HepG2 (cell line): Measurements from ENCODE around the gene FGD4. TPM values are rescaled to one million over a fixed set of nuclear protein-coding genes. Genes with fewer than 3 reads are reported as not detected.

Source experiments
- AGO1 ChIP-seq: fragments of 200-400 bp; formaldehyde crosslinking; IDR thresholded peaks from 2 replicates; pipeline ENCODE4 v1.6.1; 2017; ENCODE audit warnings: mild to moderate bottlenecking, low read depth, low read length, moderate library complexity; ENCODE audit not compliant: poor library complexity, severe bottlenecking
- ATF1 ChIP-seq: IDR thresholded peaks from 2 replicates; pipeline ENCODE4 v1.6.1; 2016; ENCODE audit warnings: mild to moderate bottlenecking, control low read depth
- BCL6 ChIP-seq: IDR thresholded peaks from 2 replicates; pipeline ENCODE4 v1.6.1; 2016; ENCODE audit warnings: missing genetic modification reagents, missing compliant biosample characterization
- HNF4A ChIP-seq: sonication (generic); formaldehyde crosslinking; IDR thresholded peaks from 2 replicates; pipeline ENCODE4 v1.4.0; 2020; ENCODE audit warnings: missing genetic modification reagents
- MED1 ChIP-seq: sonication (generic); formaldehyde crosslinking; IDR thresholded peaks from 2 replicates; pipeline ENCODE4 v1.4.0; 2020; ENCODE audit warnings: missing genetic modification reagents
- MIER2 ChIP-seq: IDR thresholded peaks from 2 replicates; pipeline ENCODE4 v1.6.1; 2016; ENCODE audit warnings: missing biosample characterization, missing genetic modification reagents
- MIXL1 ChIP-seq: IDR thresholded peaks from 2 replicates; pipeline ENCODE4 v1.6.1; 2016
- MLLT10 ChIP-seq: sonication (generic); formaldehyde crosslinking; IDR thresholded peaks from 2 replicates; pipeline ENCODE4 v1.4.0; 2020; ENCODE audit warnings: missing genetic modification reagents
- NR2F6 ChIP-seq, 2 experiments: IDR thresholded peaks; 2 replicates each; pipeline ENCODE4 v1.6.1; 2016; ENCODE audit warnings: antibody characterized with exemption in 1 of 2, mild to moderate bottlenecking in 1 of 2
- PAX8 ChIP-seq: sonication (generic); formaldehyde crosslinking; IDR thresholded peaks from 2 replicates; pipeline ENCODE4 v1.8.0; 2022; ENCODE audit warnings: mild to moderate bottlenecking, missing genetic modification reagents, borderline replicate concordance
- PHF5A ChIP-seq: IDR thresholded peaks from one replicate; pipeline ENCODE4 v1.6.1; 2018; ENCODE audit warnings: low read depth, missing genetic modification reagents; ENCODE audit not compliant: unreplicated experiment
- SMAD9 ChIP-seq: sonication (generic); formaldehyde crosslinking; IDR thresholded peaks from 2 replicates; pipeline ENCODE4 v1.5.1; 2020; ENCODE audit warnings: mild to moderate bottlenecking, missing genetic modification reagents
- STAG1 ChIP-seq: sonication (generic); formaldehyde crosslinking; IDR thresholded peaks from 2 replicates; pipeline ENCODE4 v1.4.0; 2020; ENCODE audit warnings: missing genetic modification reagents
- TBP ChIP-seq: sonication (generic); formaldehyde crosslinking; IDR thresholded peaks from 2 replicates; pipeline ENCODE4 v1.5.0; 2020; ENCODE audit warnings: missing genetic modification reagents
- TCF7L2 ChIP-seq: IDR thresholded peaks from 2 replicates; pipeline ENCODE4 v1.6.1; 2011; ENCODE audit warnings: mild to moderate bottlenecking, low read depth, low read length, moderate library complexity
- ZBTB7B ChIP-seq: sonication (generic); formaldehyde crosslinking; IDR thresholded peaks from 2 replicates; pipeline ENCODE4 v1.4.0; 2020; ENCODE audit warnings: missing genetic modification reagents
- ZFP36L2 ChIP-seq: sonication (generic); formaldehyde crosslinking; IDR thresholded peaks from 2 replicates; pipeline ENCODE4 v1.4.0; 2020; ENCODE audit warnings: missing genetic modification reagents
- ZFP41 ChIP-seq: sonication (generic); formaldehyde crosslinking; IDR thresholded peaks from 2 replicates; pipeline ENCODE4 v1.4.0; 2020; ENCODE audit warnings: mild to moderate bottlenecking, missing genetic modification reagents, borderline replicate concordance
- ZNF20 ChIP-seq: sonication (generic); formaldehyde crosslinking; IDR thresholded peaks from 2 replicates; pipeline ENCODE4 v1.4.0; 2020; ENCODE audit warnings: mild to moderate bottlenecking, moderate library complexity, missing genetic modification reagents
- ZNF446 ChIP-seq: sonication (generic); formaldehyde crosslinking; IDR thresholded peaks from 2 replicates; pipeline ENCODE4 v1.5.0; 2020; ENCODE audit warnings: mild to moderate bottlenecking, missing genetic modification reagents
- ZNF543 ChIP-seq: sonication (generic); formaldehyde crosslinking; IDR thresholded peaks from 2 replicates; pipeline ENCODE4 v1.4.0; 2020; ENCODE audit warnings: mild to moderate bottlenecking, missing genetic modification reagents
- ZNF558 ChIP-seq: sonication (generic); formaldehyde crosslinking; IDR thresholded peaks from 2 replicates; pipeline ENCODE4 v1.9.0; 2022; ENCODE audit warnings: mild to moderate bottlenecking, missing genetic modification reagents, borderline replicate concordance
- ZNF792 ChIP-seq: IDR thresholded peaks from 2 replicates; pipeline ENCODE4 v1.6.1; 2016
- polyA plus RNA-seq, 8 experiments: library from polyadenylated mRNA; depleted of rRNA in 3 of 8; stranded (reverse) in 7 of 8; unstranded in 1 of 8; fragments of >200 nt; fragmentation: Illumina TruSeq in 4 of 8; extraction: Trizol in 4 of 8; gene quantifications; 2 replicates each; pipeline versions ENCODE4 v1.2.1 to v1.2.3, GENCODE V29; 2011 to 2016; ENCODE audit warnings: low read depth in 4 of 8, missing spikeins in 1 of 8, mixed read lengths in 1 of 8; ENCODE audit not compliant: insufficient read depth in 1 of 8
- total RNA-seq, 5 experiments: library from RNA; depleted of rRNA; stranded (reverse); fragments of >200 nt; fragmentation: Illumina TruSeq; extraction: Trizol; gene quantifications; 2 replicates each; pipeline ENCODE4 v1.2.3, GENCODE V29; 2016; ENCODE audit warnings: low read depth in 1 of 5
- TF ChIP-seq, protein P1 (sequence below): sonication (generic); formaldehyde crosslinking; IDR thresholded peaks from 2 replicates; pipeline ENCODE4 v1.5.0; 2020; ENCODE audit warnings: missing genetic modification reagents, mild to moderate bottlenecking, borderline replicate concordance
- TF ChIP-seq, protein P2 (sequence below): sonication (generic); formaldehyde crosslinking; IDR thresholded peaks from 2 replicates; pipeline ENCODE4 v1.5.0; 2020; ENCODE audit warnings: mild to moderate bottlenecking, missing genetic modification reagents
- TF ChIP-seq, protein P3 (sequence below): sonication (generic); formaldehyde crosslinking; IDR thresholded peaks from 2 replicates; pipeline ENCODE4 v1.5.1; 2020; ENCODE audit warnings: missing genetic modification reagents, mild to moderate bottlenecking, borderline replicate concordance
- TF ChIP-seq, protein P4 (sequence below): sonication (generic); formaldehyde crosslinking; IDR thresholded peaks from 2 replicates; pipeline ENCODE4 v1.5.0; 2020; ENCODE audit warnings: missing genetic modification reagents
- TF ChIP-seq, protein P5 (sequence below): sonication (generic); formaldehyde crosslinking; IDR thresholded peaks from 2 replicates; pipeline ENCODE4 v1.5.0; 2020; ENCODE audit warnings: mild to moderate bottlenecking, missing genetic modification reagents, borderline replicate concordance

The FGD4 gene
- total and polyA plus RNA-seq, 2 of the 13 experiments (the other 11 are each of a cell fraction or from before 2014, with no cell fraction given): 4.6 to 6.6 TPM

DNA sequence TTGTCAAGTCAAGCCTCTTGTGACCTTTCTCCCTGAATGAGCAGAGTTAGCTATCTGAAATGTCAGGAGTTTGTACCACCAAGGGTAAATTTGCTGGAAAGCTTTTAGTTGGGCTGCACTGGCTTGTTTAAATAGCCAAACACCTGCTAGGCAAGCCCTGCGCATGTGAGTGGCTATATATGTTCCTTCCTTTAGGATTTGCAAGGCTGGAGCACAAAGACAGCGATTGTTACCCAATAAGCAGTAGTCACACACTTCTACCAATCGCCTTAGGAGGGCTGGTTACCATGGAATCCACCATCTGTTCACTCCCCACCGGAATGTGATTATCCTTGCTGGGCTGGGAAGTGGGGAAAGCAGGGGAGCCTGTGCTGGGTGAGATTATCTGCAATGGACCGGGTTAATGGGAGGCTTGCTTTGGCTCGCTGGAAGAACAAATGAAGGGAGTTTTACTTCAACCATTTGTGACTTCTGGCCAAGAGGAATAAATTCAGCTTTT lies 102.5 kb downstream of the FGD4 start (continued):
- TF ChIP-seq, protein P1, sequence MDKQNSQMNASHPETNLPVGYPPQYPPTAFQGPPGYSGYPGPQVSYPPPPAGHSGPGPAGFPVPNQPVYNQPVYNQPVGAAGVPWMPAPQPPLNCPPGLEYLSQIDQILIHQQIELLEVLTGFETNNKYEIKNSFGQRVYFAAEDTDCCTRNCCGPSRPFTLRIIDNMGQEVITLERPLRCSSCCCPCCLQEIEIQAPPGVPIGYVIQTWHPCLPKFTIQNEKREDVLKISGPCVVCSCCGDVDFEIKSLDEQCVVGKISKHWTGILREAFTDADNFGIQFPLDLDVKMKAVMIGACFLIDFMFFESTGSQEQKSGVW (CRISPR knock-in tag): no peak
- TF ChIP-seq, protein P2, sequence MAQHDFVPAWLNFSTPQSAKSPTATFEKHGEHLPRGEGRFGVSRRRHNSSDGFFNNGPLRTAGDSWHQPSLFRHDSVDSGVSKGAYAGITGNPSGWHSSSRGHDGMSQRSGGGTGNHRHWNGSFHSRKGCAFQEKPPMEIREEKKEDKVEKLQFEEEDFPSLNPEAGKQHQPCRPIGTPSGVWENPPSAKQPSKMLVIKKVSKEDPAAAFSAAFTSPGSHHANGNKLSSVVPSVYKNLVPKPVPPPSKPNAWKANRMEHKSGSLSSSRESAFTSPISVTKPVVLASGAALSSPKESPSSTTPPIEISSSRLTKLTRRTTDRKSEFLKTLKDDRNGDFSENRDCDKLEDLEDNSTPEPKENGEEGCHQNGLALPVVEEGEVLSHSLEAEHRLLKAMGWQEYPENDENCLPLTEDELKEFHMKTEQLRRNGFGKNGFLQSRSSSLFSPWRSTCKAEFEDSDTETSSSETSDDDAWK (CRISPR knock-in tag): no peak
- TF ChIP-seq ATF1 (no peak), ZNF558 (no peak), ZBTB7B (0 out of 2 replicates have a peak, but pooled peaks have one; percentile 37), ZNF543 (0 out of 2 replicates have a peak, but pooled peaks have one; percentile 49), MIXL1 (CRISPR knock-in tag) (0 out of 2 replicates have a peak, but pooled peaks have one; percentile 33), MLLT10 (CRISPR knock-in tag) (no peak), NR2F6 (IDR thresholded peaks at IDR 0.05) (peak; percentile 66), NR2F6 (CRISPR knock-in tag; IDR thresholded peaks at IDR 0.05) (no peak), ZNF792 (peak; percentile 25; the same call in 1 of the 2 replicates), HNF4A (CRISPR knock-in tag) (peak; percentile 31; the same call in 1 of the 2 replicates), ZFP41 (CRISPR knock-in tag) (no peak), PHF5A (CRISPR knock-in tag) (no peak), AGO1 (no peak), STAG1 (CRISPR knock-in tag) (no peak; the same call in 1 of the 2 replicates), BCL6 (CRISPR knock-in tag) (peak; percentile 96), MED1 (CRISPR knock-in tag) (peak; percentile 43), PAX8 (CRISPR knock-in tag) (no peak), TCF7L2 (no peak), TBP (no peak), ZNF20 (CRISPR knock-in tag) (no peak), ZNF446 (CRISPR knock-in tag) (no peak), MIER2 (CRISPR knock-in tag) (no peak), ZFP36L2 (CRISPR knock-in tag) (no peak), SMAD9 (CRISPR knock-in tag) (no peak)
- TF ChIP-seq, protein P3, sequence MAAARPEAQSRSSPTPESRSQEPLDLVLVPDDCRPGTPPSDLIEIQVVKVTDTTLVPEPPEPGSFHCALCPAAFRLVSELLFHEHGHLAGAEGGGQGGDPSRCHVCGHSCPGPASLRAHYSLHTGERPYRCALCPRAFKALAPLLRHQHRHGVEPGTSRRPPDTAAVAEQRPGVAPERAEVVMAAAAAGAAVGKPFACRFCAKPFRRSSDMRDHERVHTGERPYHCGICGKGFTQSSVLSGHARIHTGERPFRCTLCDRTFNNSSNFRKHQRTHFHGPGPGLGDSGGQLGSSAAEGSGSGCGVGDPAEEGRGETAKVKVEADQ (CRISPR knock-in tag): no peak
- TF ChIP-seq, protein P4, sequence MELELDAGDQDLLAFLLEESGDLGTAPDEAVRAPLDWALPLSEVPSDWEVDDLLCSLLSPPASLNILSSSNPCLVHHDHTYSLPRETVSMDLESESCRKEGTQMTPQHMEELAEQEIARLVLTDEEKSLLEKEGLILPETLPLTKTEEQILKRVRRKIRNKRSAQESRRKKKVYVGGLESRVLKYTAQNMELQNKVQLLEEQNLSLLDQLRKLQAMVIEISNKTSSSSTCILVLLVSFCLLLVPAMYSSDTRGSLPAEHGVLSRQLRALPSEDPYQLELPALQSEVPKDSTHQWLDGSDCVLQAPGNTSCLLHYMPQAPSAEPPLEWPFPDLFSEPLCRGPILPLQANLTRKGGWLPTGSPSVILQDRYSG (CRISPR knock-in tag): no peak
- TF ChIP-seq, protein P5, sequence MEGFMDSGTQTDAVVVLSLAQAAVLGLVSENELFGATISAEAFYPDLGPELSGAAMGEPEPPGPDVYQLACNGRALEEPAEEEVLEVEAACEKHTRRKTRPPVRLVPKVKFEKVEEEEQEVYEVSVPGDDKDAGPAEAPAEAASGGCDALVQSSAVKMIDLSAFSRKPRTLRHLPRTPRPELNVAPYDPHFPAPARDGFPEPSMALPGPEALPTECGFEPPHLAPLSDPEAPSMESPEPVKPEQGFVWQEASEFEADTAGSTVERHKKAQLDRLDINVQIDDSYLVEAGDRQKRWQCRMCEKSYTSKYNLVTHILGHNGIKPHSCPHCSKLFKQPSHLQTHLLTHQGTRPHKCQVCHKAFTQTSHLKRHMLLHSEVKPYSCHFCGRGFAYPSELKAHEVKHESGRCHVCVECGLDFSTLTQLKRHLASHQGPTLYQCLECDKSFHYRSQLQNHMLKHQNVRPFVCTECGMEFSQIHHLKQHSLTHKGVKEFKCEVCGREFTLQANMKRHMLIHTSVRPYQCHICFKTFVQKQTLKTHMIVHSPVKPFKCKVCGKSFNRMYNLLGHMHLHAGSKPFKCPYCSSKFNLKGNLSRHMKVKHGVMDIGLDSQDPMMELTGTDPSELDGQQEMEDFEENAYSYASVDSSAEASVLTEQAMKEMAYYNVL (CRISPR knock-in tag): no peak; the same call in 1 of the 2 replicates
